ENCODE measurements around the gene OPRM1. TPM values are rescaled to one million over a fixed set of nuclear protein-coding genes. Genes with fewer than 3 reads are reported as not detected.

Gene OPRM1
- total RNA-seq, 2 donors from 2014 or later, result 3.1 TPM; not detected in 1

DNA sequence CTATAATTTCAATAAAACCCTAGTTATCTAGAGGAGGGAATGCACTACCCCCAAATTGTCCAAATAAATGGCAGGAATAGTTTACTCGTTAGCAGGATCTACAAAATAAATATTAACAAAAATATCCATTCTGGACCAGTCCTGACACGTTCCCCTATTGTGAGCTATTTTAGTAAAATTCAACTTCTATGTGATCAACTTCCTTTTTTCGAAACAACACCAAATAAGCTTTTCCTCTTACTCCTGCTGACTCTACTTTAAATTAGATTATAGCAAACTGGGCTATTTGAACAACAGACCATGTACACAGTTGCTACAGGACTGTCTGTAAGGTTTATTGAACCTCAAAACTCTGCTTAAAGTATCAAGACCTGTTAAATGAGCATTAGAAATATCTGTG, 163.3 kb downstream of the OPRM1 start:
- DNase-seq (no peak), ATAC-seq (no peak)
- H3K4me3 ChIP-seq, result no peak overlapping the region
- H3K27me3 ChIP-seq, result no peaks in the 10 kb centered on the region
- no peaks in the 10 kb centered on the region for H3K36me3 ChIP-seq (replicated peaks in 1 of 2; ENCODE audit: insufficient read depth in 1 of 2, low read depth in 2 of 2)
- 69 to 80% methylated on average over 3 of the region's 3 CpGs for WGBS, 2 donors
- TF ChIP-seq, protein P1, sequence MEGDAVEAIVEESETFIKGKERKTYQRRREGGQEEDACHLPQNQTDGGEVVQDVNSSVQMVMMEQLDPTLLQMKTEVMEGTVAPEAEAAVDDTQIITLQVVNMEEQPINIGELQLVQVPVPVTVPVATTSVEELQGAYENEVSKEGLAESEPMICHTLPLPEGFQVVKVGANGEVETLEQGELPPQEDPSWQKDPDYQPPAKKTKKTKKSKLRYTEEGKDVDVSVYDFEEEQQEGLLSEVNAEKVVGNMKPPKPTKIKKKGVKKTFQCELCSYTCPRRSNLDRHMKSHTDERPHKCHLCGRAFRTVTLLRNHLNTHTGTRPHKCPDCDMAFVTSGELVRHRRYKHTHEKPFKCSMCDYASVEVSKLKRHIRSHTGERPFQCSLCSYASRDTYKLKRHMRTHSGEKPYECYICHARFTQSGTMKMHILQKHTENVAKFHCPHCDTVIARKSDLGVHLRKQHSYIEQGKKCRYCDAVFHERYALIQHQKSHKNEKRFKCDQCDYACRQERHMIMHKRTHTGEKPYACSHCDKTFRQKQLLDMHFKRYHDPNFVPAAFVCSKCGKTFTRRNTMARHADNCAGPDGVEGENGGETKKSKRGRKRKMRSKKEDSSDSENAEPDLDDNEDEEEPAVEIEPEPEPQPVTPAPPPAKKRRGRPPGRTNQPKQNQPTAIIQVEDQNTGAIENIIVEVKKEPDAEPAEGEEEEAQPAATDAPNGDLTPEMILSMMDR (IDR thresholded peaks at IDR 0.05), result no peak
- TF ChIP-seq POLR2A (IDR thresholded peaks at IDR 0.05), result no peak
- H3K9me3 ChIP-seq, result no peaks in the 10 kb centered on the region
- no peaks in the 10 kb centered on the region for H3K4me1 ChIP-seq
- intact Hi-C loops (cut with DNase I), result no loop called here
- H3K27ac ChIP-seq, result no peak overlapping the region

DNA sequence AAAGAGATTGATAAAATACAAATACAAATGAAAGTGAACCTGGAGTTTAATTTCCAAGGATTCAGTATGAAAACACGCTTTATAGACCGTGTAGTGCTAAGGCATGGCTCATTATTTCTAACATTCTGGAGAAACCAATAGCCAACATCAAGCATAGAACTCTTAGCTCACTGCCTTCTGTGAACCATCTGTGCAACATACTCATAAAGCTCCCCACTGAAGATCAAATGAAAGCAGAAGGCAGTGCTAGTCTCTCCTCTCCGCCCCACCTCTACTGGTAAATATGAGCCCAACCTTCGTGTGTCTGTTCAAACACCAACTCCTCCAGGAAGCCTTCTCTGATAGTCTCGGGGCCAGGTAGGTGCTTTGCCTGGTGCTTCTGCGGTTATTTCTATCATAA, 163.9 kb downstream of the OPRM1 start:
- WGBS, 2 donors, result 88 to 90% methylated on average over 6 of the region's 6 CpGs
- H3K27ac ChIP-seq, result no peak overlapping the region
- no peaks in the 10 kb centered on the region for H3K27me3 ChIP-seq
- DNase-seq, result no peak
- intact Hi-C loops (cut with DNase I), result no loop called here
- H3K9me3 ChIP-seq, result no peaks in the 10 kb centered on the region
- H3K36me3 ChIP-seq (replicated peaks in 1 of 2; ENCODE audit: insufficient read depth in 1 of 2, low read depth in 2 of 2), result no peaks in the 10 kb centered on the region
- no peak overlapping the region for H3K4me3 ChIP-seq
- no peak for ATAC-seq
- no peak for TF ChIP-seq POLR2A (IDR thresholded peaks at IDR 0.05)
- TF ChIP-seq, protein P1 (IDR thresholded peaks at IDR 0.05), result no peak
- H3K4me1 ChIP-seq, result no peaks in the 10 kb centered on the region

- Histone ChIP-seq H3K27ac (no peak overlapping the region), H3K9me3 (no peaks in the 10 kb centered on the region), H3K4me1 (no peaks in the 10 kb centered on the region), H3K27me3 (no peaks in the 10 kb centered on the region), H3K36me3 (replicated peaks in 1 of 2; ENCODE audit: insufficient read depth in 1 of 2, low read depth in 2 of 2) (no peaks in the 10 kb centered on the region), H3K4me3 (no peak overlapping the region)
- intact Hi-C loops (cut with DNase I), result no loop called here
- WGBS, 2 donors, result 91 to 94% methylated on average over 2 of the region's 2 CpGs
- TF ChIP-seq POLR2A (IDR thresholded peaks at IDR 0.05), result no peak
- TF ChIP-seq, protein P1 (IDR thresholded peaks at IDR 0.05), result no peak
- DNase-seq (no peak), ATAC-seq (no peak)
These were observed 167.1 kb downstream of the OPRM1 start for GRCh38 chr6:154206141-154206540.

DNA sequence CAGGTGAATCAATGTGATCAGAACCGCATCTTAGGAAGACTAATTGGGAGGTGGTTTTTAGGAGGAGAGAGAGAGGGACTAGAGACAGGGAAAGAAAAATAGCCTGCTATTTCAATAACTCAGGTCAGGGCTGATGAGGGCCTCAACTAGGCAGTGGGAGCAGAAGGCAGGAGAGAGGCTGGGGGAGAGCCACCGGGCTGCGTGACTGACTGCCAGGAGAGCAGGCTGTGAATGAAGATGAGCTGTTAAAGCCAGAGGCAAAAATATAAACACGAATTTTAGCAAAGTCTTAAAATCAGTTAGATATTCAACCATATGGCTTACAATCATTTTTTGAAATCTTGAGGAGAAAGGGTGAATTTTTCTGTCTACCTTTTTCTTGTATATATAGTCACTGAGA, 168.0 kb downstream of the OPRM1 start:
- Histone ChIP-seq H3K36me3 (replicated peaks in 1 of 2; ENCODE audit: insufficient read depth in 1 of 2, low read depth in 2 of 2) (no peaks in the 10 kb centered on the region), H3K4me3 (no peak overlapping the region), H3K27ac (no peak overlapping the region), H3K9me3 (no peaks in the 10 kb centered on the region), H3K27me3 (no peaks in the 10 kb centered on the region), H3K4me1 (no peaks in the 10 kb centered on the region)
- TF ChIP-seq POLR2A (IDR thresholded peaks at IDR 0.05), result no peak
- TF ChIP-seq, protein P1 (IDR thresholded peaks at IDR 0.05), result no peak
- DNase-seq (no peak), ATAC-seq (no peak)
- 60 to 62% methylated on average over 4 of the region's 4 CpGs for WGBS, 2 donors
- intact Hi-C loops (cut with DNase I), result no loop called here

DNA sequence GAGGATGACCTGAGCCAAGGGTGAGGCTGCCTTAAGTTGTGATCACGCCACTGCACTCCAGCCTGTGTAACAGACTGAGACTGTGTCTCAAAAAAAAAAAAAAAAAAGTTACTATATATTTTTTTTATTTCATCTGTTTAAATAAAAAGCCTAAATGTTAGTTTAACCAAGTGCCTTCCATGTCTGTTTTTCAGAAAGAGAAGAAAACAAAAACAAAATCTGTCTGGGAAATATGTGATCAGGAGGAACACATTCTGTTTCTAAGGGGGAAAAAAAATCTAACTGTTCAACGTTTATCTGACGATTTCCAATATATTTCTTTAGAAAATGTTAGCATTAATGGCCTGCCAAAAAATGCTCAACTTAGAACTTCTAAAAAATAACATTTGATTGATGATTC, 170.5 kb downstream of the OPRM1 start:
- Histone ChIP-seq H3K4me1 (no peaks in the 10 kb centered on the region), H3K27me3 (no peaks in the 10 kb centered on the region), H3K36me3 (replicated peaks in 1 of 2; ENCODE audit: insufficient read depth in 1 of 2, low read depth in 2 of 2) (no peaks in the 10 kb centered on the region), H3K27ac (no peak overlapping the region), H3K4me3 (no peak overlapping the region), H3K9me3 (no peaks in the 10 kb centered on the region)
- WGBS, 2 donors, result 60% methylated on average over 3 of the region's 3 CpGs
- DNase-seq, result no peak
- TF ChIP-seq POLR2A (IDR thresholded peaks at IDR 0.05), result no peak
- TF ChIP-seq, protein P1 (IDR thresholded peaks at IDR 0.05), result no peak
- intact Hi-C loops (cut with DNase I), result no loop called here
- no peak for ATAC-seq

Measured in body of pancreas (tissue), 4 donors.